WTC11 (cell line): ENCODE results near the gene TFCP2. TPM values are rescaled to one million over a fixed set of nuclear protein-coding genes. Genes with fewer than 3 reads are reported as not detected.

Experiments used
- ATAC-seq: fragments of 200-7000 bp; cut with Tn5 transposase; 2 replicates; pipeline ENCODE4 v1.10.0; 2021; ENCODE audit warnings: mild to moderate bottlenecking, moderate library complexity
- CTCF ChIA-PET: fragments of 300-600 bp; sonication (Branson Sonifier 250); formaldehyde crosslinking; loops from one replicate; lab custom pipeline; 2021; ENCODE audit warnings: antibody characterized with exemption; lab: Charles Lee
- POLR2A ChIA-PET: fragments of 350-600 bp; sonication (Branson Sonifier 250); formaldehyde crosslinking; loops from one replicate; lab custom pipeline; 2021; ENCODE audit warnings: antibody characterized with exemption; lab: Charles Lee
- DNase-seq: peaks from one replicate; pipeline ENCODE4 v3.0.0; 2021; ENCODE audit warnings: low spot score
- H3K27ac Mint-ChIP-seq: 2 replicates; pipeline ENCODE4 v1.8.0; 2021; ENCODE audit warnings: mixed read lengths
- H3K27me3 Mint-ChIP-seq: 2 replicates; pipeline ENCODE4 v1.8.0; 2021; ENCODE audit warnings: low read depth, mild to moderate bottlenecking, moderate library complexity, mixed read lengths
- H3K36me3 Mint-ChIP-seq: 2 replicates; pipeline ENCODE4 v1.8.0; 2021; ENCODE audit warnings: mixed read lengths
- H3K4me1 Mint-ChIP-seq: 2 replicates; pipeline ENCODE4 v1.8.0; 2022; ENCODE audit warnings: mixed read lengths
- H3K4me3 Mint-ChIP-seq: 2 replicates; pipeline ENCODE4 v1.8.0; 2021; ENCODE audit warnings: mild to moderate bottlenecking, moderate library complexity, mixed read lengths
- H3K9me3 Mint-ChIP-seq: 2 replicates; pipeline ENCODE4 v1.8.0; 2021; ENCODE audit warnings: mixed read lengths
- CREB1 ChIP-seq: sonication (generic); formaldehyde crosslinking; IDR thresholded peaks from 2 replicates; pipeline ENCODE4 v1.8.0; 2023; ENCODE audit warnings: mild to moderate bottlenecking, missing genetic modification reagents
- CTCF ChIP-seq: fragments of 200-600 bp; IDR thresholded peaks from 2 replicates; pipeline ENCODE4 v1.8.0; 2022; ENCODE audit warnings: antibody characterized with exemption
- ELF4 ChIP-seq: sonication (generic); formaldehyde crosslinking; IDR thresholded peaks from 2 replicates; pipeline ENCODE4 v1.8.1; 2022; ENCODE audit warnings: low read depth, mild to moderate bottlenecking, moderate library complexity, missing genetic modification reagents
- ESRRA ChIP-seq: sonication (generic); formaldehyde crosslinking; IDR thresholded peaks from 2 replicates; pipeline ENCODE4 v1.8.1; 2022; ENCODE audit warnings: mild to moderate bottlenecking, missing genetic modification reagents, borderline replicate concordance
- GRHL2 ChIP-seq: fragments of 250-450 bp; sonication (Bioruptor Pico); IDR thresholded peaks from 2 replicates; pipeline ENCODE4 v1.8.0; 2022; ENCODE audit warnings: mild to moderate bottlenecking, moderate library complexity; ENCODE audit not compliant: insufficient replicate concordance, severe bottlenecking
- OVOL2 ChIP-seq: fragments of 250-450 bp; sonication (Bioruptor Pico); IDR thresholded peaks from 2 replicates; pipeline ENCODE4 v1.9.0; 2021; ENCODE audit warnings: mild to moderate bottlenecking, borderline replicate concordance
- PRDM15 ChIP-seq: sonication (generic); formaldehyde crosslinking; IDR thresholded peaks from 2 replicates; pipeline ENCODE4 v1.8.0; 2022; ENCODE audit warnings: missing genetic modification reagents
- SMAD3 ChIP-seq: sonication (generic); formaldehyde crosslinking; IDR thresholded peaks from 2 replicates; pipeline ENCODE4 v1.8.0; 2022; ENCODE audit warnings: missing genetic modification reagents, mild to moderate bottlenecking, borderline replicate concordance
- SOX15 ChIP-seq: fragments of 250-450 bp; sonication (Bioruptor Pico); IDR thresholded peaks from 2 replicates; pipeline ENCODE4 v1.9.0; 2021; ENCODE audit warnings: mild to moderate bottlenecking
- TEAD1 ChIP-seq: sonication (generic); formaldehyde crosslinking; IDR thresholded peaks from 2 replicates; pipeline ENCODE4 v1.8.0; 2022; ENCODE audit warnings: mild to moderate bottlenecking, missing genetic modification reagents
- ZNF232 ChIP-seq: sonication (generic); formaldehyde crosslinking; IDR thresholded peaks from 2 replicates; pipeline ENCODE4 v1.8.0; 2022; ENCODE audit warnings: mild to moderate bottlenecking, missing genetic modification reagents
- ZNF281 ChIP-seq: sonication (generic); formaldehyde crosslinking; IDR thresholded peaks from 2 replicates; pipeline ENCODE4 v1.8.0; 2023; ENCODE audit warnings: mild to moderate bottlenecking, missing genetic modification reagents
- ZNF396 ChIP-seq: fragments of 250-450 bp; sonication (Bioruptor Pico); IDR thresholded peaks from 2 replicates; pipeline ENCODE4 v1.8.0; 2021; ENCODE audit warnings: mild to moderate bottlenecking, moderate library complexity, borderline replicate concordance
- ZNF416 ChIP-seq: fragments of 250-450 bp; sonication (Bioruptor Pico); IDR thresholded peaks from 2 replicates; pipeline ENCODE4 v1.9.0; 2021; ENCODE audit warnings: mild to moderate bottlenecking, inconsistent platforms
- total RNA-seq: library from RNA; stranded (reverse); gene quantifications from 3 replicates; pipeline ENCODE4 v1.2.3, GENCODE V29; 2021
- TF ChIP-seq, protein P1 (sequence below): fragments of 250-450 bp; sonication (Bioruptor Pico); IDR thresholded peaks from 2 replicates; pipeline ENCODE4 v1.9.0; 2021; ENCODE audit warnings: mild to moderate bottlenecking
- TF ChIP-seq, protein P2 (sequence below): sonication (generic); formaldehyde crosslinking; IDR thresholded peaks from 2 replicates; pipeline ENCODE4 v1.8.1; 2023; ENCODE audit warnings: mild to moderate bottlenecking, missing genetic modification reagents
- TF ChIP-seq, protein P3 (sequence below): sonication (generic); formaldehyde crosslinking; IDR thresholded peaks from 2 replicates; pipeline ENCODE4 v1.8.1; 2023; ENCODE audit warnings: mild to moderate bottlenecking, missing genetic modification reagents, borderline replicate concordance
- TF ChIP-seq, protein P4 (sequence below): sonication (generic); formaldehyde crosslinking; IDR thresholded peaks from 2 replicates; pipeline ENCODE4 v1.8.0; 2022; ENCODE audit warnings: mild to moderate bottlenecking, missing genetic modification reagents
- TF ChIP-seq, protein P5 (sequence below): fragments of 250-450 bp; sonication (Bioruptor Pico); conservative IDR thresholded peaks from 2 replicates; pipeline ENCODE4 v1.9.0; 2021; ENCODE audit warnings: mild to moderate bottlenecking

TFCP2 gene
- total RNA-seq, 1 experiment from 2014 or later, result 35.4 TPM

- H3K27ac Mint-ChIP-seq, result peak overlapping the region; percentile 54
Observed at GRCh38 chr12:51218607-51219161, 45.7 kb upstream of the TFCP2 start.

More at GRCh38 chr12:51218607-51219161, 45.7 kb upstream of the TFCP2 start:
- peak overlapping the region; percentile 70 for H3K4me3 Mint-ChIP-seq
- DNase-seq, result peak; percentile 36
- ATAC-seq, result peak; percentile 39
- POLR2A ChIA-PET, result interaction anchor here (0.7 to 2.5 kb wide), 6 partner anchors 13 to 191 kb away, joined by 3 to 24 read pairs (median 4); partner anchors contain the start of genes CSRNP2, DAZAP2 and SMAGP
- H3K36me3 Mint-ChIP-seq, result peaks cover 3% of the 10 kb centered on the region; the same call in 1 of the 2 replicates
- no peaks in the 10 kb centered on the region for H3K9me3 Mint-ChIP-seq
- peaks cover 18% of the 10 kb centered on the region for H3K4me1 Mint-ChIP-seq
- no peaks in the 10 kb centered on the region for H3K27me3 Mint-ChIP-seq
- TF ChIP-seq PRDM15 (CRISPR knock-in tag) (no peak), ZNF281 (CRISPR knock-in tag) (no peak), CREB1 (CRISPR knock-in tag) (no peak), GRHL2 (CRISPR knock-in tag) (no peak), SOX15 (CRISPR knock-in tag) (no peak), TEAD1 (CRISPR knock-in tag) (no peak), ESRRA (CRISPR knock-in tag) (no peak), ZNF416 (no peak), ZNF396 (no peak), ZNF232 (no peak), ELF4 (CRISPR knock-in tag) (no peak), SMAD3 (CRISPR knock-in tag) (no peak), CTCF (no peak), OVOL2 (CRISPR knock-in tag) (no peak)
- TF ChIP-seq, protein P1, sequence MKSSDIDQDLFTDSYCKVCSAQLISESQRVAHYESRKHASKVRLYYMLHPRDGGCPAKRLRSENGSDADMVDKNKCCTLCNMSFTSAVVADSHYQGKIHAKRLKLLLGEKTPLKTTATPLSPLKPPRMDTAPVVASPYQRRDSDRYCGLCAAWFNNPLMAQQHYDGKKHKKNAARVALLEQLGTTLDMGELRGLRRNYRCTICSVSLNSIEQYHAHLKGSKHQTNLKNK (CRISPR knock-in tag), result no peak
- TF ChIP-seq, protein P2, sequence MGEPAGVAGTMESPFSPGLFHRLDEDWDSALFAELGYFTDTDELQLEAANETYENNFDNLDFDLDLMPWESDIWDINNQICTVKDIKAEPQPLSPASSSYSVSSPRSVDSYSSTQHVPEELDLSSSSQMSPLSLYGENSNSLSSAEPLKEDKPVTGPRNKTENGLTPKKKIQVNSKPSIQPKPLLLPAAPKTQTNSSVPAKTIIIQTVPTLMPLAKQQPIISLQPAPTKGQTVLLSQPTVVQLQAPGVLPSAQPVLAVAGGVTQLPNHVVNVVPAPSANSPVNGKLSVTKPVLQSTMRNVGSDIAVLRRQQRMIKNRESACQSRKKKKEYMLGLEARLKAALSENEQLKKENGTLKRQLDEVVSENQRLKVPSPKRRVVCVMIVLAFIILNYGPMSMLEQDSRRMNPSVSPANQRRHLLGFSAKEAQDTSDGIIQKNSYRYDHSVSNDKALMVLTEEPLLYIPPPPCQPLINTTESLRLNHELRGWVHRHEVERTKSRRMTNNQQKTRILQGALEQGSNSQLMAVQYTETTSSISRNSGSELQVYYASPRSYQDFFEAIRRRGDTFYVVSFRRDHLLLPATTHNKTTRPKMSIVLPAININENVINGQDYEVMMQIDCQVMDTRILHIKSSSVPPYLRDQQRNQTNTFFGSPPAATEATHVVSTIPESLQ, result no peak
- TF ChIP-seq, protein P3, sequence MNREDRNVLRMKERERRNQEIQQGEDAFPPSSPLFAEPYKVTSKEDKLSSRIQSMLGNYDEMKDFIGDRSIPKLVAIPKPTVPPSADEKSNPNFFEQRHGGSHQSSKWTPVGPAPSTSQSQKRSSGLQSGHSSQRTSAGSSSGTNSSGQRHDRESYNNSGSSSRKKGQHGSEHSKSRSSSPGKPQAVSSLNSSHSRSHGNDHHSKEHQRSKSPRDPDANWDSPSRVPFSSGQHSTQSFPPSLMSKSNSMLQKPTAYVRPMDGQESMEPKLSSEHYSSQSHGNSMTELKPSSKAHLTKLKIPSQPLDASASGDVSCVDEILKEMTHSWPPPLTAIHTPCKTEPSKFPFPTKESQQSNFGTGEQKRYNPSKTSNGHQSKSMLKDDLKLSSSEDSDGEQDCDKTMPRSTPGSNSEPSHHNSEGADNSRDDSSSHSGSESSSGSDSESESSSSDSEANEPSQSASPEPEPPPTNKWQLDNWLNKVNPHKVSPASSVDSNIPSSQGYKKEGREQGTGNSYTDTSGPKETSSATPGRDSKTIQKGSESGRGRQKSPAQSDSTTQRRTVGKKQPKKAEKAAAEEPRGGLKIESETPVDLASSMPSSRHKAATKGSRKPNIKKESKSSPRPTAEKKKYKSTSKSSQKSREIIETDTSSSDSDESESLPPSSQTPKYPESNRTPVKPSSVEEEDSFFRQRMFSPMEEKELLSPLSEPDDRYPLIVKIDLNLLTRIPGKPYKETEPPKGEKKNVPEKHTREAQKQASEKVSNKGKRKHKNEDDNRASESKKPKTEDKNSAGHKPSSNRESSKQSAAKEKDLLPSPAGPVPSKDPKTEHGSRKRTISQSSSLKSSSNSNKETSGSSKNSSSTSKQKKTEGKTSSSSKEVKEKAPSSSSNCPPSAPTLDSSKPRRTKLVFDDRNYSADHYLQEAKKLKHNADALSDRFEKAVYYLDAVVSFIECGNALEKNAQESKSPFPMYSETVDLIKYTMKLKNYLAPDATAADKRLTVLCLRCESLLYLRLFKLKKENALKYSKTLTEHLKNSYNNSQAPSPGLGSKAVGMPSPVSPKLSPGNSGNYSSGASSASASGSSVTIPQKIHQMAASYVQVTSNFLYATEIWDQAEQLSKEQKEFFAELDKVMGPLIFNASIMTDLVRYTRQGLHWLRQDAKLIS (CRISPR knock-in tag), result no peak
- TF ChIP-seq, protein P4, sequence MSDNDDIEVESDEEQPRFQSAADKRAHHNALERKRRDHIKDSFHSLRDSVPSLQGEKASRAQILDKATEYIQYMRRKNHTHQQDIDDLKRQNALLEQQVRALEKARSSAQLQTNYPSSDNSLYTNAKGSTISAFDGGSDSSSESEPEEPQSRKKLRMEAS (CRISPR knock-in tag), result no peak
- TF ChIP-seq, protein P5, sequence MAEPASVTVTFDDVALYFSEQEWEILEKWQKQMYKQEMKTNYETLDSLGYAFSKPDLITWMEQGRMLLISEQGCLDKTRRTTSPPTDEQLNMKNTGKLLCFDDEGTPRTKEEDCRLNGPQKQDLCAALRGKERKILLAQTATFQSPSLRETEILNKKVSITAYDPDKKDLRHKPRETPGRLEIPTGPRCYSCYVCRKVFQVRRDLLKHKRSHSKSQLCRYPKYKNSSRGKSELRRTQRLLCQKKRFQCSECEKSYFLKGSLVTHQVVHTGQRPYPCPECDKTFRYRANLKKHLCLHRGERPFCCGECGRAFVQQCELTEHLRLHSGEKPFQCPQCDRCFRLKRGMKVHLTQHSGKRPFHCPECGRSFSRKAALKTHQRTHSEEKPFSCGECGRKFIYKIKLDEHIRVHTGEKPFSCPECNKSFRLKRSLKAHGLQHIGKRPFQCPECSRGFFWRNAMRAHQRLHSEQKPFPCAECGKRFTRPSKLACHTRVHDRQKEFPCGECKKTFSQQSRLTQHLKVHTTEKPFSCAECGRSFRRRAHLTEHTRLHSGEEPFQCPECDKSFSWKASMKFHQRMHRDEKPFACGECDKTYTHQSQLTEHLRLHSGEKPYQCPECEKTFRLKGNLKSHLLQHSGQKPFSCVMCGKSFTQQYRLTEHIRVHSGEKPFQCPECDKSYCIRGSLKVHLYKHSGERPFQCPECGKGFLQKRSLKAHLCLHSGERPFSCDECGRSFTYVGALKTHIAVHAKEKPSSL, result no peak
- CTCF ChIA-PET, result interaction anchor here (0.6 to 3.0 kb wide), 16 partner anchors 11 to 453 kb away, joined by 3 to 23 read pairs (median 4); partner anchors contain the start of genes CSRNP2, DAZAP2 and SLC11A2
